ENCODE measurements around the gene PLXNA1. TPM values are rescaled to one million over a fixed set of nuclear protein-coding genes. Genes with fewer than 3 reads are reported as not detected.

The PLXNA1 gene
- total RNA-seq, 1 donor from 2014 or later, result 63.3 TPM

DNA sequence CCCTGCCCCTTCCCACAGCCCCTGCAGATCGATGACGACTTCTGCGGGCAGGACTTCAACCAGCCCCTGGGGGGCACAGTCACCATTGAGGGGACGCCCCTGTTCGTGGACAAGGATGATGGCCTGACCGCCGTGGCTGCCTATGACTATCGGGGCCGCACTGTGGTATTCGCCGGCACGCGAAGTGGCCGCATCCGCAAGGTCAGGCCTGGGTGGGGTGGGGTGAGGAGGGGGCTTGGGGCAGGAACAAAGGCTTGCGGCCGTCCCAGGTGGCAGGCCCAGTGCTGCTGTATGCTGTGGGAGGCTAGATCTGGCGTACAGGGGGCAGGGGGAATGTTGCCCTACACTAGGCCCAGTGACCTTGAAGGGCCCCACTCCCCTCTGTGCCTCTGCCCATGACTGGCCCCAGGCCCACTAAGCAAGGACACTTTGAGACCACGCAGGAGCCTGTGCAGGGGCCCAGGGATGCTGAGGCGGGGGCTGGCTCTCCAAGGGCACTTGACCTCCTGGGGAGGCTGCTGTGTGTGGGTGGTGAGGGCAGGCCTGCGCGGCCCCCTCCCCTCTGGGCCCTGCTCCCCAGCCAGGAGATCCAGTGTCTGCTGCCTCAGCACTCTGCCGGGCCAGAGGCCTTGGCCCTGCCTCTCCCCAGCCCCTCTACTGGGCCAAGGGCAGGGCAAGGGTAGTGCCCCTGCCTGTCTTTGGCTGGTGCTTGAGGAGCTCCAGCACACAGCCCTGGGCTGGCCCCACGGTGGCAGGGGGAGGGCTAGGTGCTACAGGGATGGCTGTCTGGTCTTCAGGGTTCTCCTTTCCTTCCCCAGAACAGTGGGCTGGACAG, 8.7 kb downstream of the PLXNA1 start:
- H3K4me3 Mint-ChIP-seq (ENCODE audit: unreplicated experiment), result no peak overlapping the region
- peaks cover 2% of the 10 kb centered on the region for H3K4me1 ChIP-seq (ENCODE audit: insufficient read depth, low read length)
- no peak overlapping the region for H3K27ac Mint-ChIP-seq (ENCODE audit: unreplicated experiment)
- no peaks in the 10 kb centered on the region for H3K9me3 ChIP-seq (ENCODE audit: insufficient read depth, low read depth, low read length)
- no peaks in the 10 kb centered on the region for H3K27me3 ChIP-seq (ENCODE audit: insufficient read depth, low read length)
- FAIRE-seq (no peak), DNase-seq (ENCODE audit: low read depth) (no peak)
- no peak overlapping the region for H3K9ac ChIP-seq (ENCODE audit: low read length)
- peaks cover 3% of the 10 kb centered on the region for H3K36me3 Mint-ChIP-seq (ENCODE audit: low read depth, unreplicated experiment)
- H3K36me3 ChIP-seq (ENCODE audit: insufficient read depth, low read length), result no peaks in the 10 kb centered on the region
- no peak overlapping the region for H2AFZ ChIP-seq (ENCODE audit: low read depth, low read length)
- no peak overlapping the region for H3K27ac ChIP-seq (ENCODE audit: low read depth, low read length)
- H3K4me3 ChIP-seq (ENCODE audit: insufficient read depth, low read depth, low read length), result no peak overlapping the region
- peaks cover 100% of the 10 kb centered on the region for H3K79me2 ChIP-seq (ENCODE audit: insufficient read depth, low read length)
- TF ChIP-seq EZH2 (IDR thresholded peaks at IDR 0.05; ENCODE audit: insufficient read depth, low read length), result no peak
- TF ChIP-seq, protein P1, sequence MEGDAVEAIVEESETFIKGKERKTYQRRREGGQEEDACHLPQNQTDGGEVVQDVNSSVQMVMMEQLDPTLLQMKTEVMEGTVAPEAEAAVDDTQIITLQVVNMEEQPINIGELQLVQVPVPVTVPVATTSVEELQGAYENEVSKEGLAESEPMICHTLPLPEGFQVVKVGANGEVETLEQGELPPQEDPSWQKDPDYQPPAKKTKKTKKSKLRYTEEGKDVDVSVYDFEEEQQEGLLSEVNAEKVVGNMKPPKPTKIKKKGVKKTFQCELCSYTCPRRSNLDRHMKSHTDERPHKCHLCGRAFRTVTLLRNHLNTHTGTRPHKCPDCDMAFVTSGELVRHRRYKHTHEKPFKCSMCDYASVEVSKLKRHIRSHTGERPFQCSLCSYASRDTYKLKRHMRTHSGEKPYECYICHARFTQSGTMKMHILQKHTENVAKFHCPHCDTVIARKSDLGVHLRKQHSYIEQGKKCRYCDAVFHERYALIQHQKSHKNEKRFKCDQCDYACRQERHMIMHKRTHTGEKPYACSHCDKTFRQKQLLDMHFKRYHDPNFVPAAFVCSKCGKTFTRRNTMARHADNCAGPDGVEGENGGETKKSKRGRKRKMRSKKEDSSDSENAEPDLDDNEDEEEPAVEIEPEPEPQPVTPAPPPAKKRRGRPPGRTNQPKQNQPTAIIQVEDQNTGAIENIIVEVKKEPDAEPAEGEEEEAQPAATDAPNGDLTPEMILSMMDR (IDR thresholded peaks at IDR 0.05; ENCODE audit: insufficient read depth, low read depth, low read length), result no peak
- no peaks in the 10 kb centered on the region for H3K27me3 Mint-ChIP-seq (ENCODE audit: low read depth, unreplicated experiment)
- H3K4me1 Mint-ChIP-seq (ENCODE audit: low read depth, unreplicated experiment), result no peaks in the 10 kb centered on the region
- no peaks in the 10 kb centered on the region for H3K9me3 Mint-ChIP-seq (ENCODE audit: unreplicated experiment)
- no peak overlapping the region for H3K4me2 ChIP-seq (ENCODE audit: low read length)
- peaks cover 99% of the 10 kb centered on the region for H4K20me1 ChIP-seq (ENCODE audit: insufficient read depth, low read length)

- H3K4me1 Mint-ChIP-seq (ENCODE audit: low read depth, unreplicated experiment), result no peaks in the 10 kb centered on the region
- H3K36me3 Mint-ChIP-seq (ENCODE audit: low read depth, unreplicated experiment), result peaks cover 3% of the 10 kb centered on the region
- Histone ChIP-seq H3K27ac (ENCODE audit: low read depth, low read length) (no peak overlapping the region), H3K4me2 (ENCODE audit: low read length) (no peak overlapping the region), H3K9ac (ENCODE audit: low read length) (no peak overlapping the region), H3K4me3 (ENCODE audit: insufficient read depth, low read depth, low read length) (no peak overlapping the region), H3K79me2 (ENCODE audit: insufficient read depth, low read length) (peaks cover 100% of the 10 kb centered on the region), H3K36me3 (ENCODE audit: insufficient read depth, low read length) (no peaks in the 10 kb centered on the region), H3K9me3 (ENCODE audit: insufficient read depth, low read depth, low read length) (no peaks in the 10 kb centered on the region), H3K27me3 (ENCODE audit: insufficient read depth, low read length) (no peaks in the 10 kb centered on the region), H4K20me1 (ENCODE audit: insufficient read depth, low read length) (peaks cover 99% of the 10 kb centered on the region), H3K4me1 (ENCODE audit: insufficient read depth, low read length) (peaks cover 4% of the 10 kb centered on the region), H2AFZ (ENCODE audit: low read depth, low read length) (no peak overlapping the region)
- H3K9me3 Mint-ChIP-seq (ENCODE audit: unreplicated experiment), result no peaks in the 10 kb centered on the region
- FAIRE-seq (no peak), DNase-seq (ENCODE audit: low read depth) (no peak)
- no peaks in the 10 kb centered on the region for H3K27me3 Mint-ChIP-seq (ENCODE audit: low read depth, unreplicated experiment)
- TF ChIP-seq, protein P1 (IDR thresholded peaks at IDR 0.05; ENCODE audit: insufficient read depth, low read depth, low read length), result no peak
- TF ChIP-seq EZH2 (IDR thresholded peaks at IDR 0.05; ENCODE audit: insufficient read depth, low read length), result no peak
- H3K4me3 Mint-ChIP-seq (ENCODE audit: unreplicated experiment), result no peak overlapping the region
- no peak overlapping the region for H3K27ac Mint-ChIP-seq (ENCODE audit: unreplicated experiment)
Observed at GRCh38 chr3:126992216-126992615, 9.3 kb downstream of the PLXNA1 start.

DNA sequence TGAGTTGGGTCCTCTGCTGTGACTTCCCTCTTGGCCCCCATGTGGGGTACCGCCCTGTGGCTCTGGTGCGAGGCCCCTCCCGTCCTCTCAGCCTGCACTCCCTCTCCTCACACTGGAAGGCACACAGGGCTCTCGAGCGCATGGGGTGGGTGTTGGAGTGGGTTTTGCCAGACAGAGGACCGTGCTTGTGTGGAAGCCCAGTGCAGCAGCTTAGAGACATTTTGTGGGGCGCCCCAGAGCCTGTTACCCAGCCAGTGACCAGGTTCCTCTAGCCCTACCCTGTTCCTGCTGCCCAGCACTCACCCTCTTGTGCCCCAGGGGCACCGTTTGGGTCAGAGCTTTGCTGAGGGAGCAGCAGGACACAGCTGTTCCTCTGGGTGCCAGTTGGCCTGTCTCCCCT, 9.9 kb downstream of the PLXNA1 start:
- Histone ChIP-seq H3K9ac (ENCODE audit: low read length) (no peak overlapping the region), H3K36me3 (ENCODE audit: insufficient read depth, low read length) (no peaks in the 10 kb centered on the region), H4K20me1 (ENCODE audit: insufficient read depth, low read length) (peaks cover 99% of the 10 kb centered on the region), H3K4me2 (ENCODE audit: low read length) (no peak overlapping the region), H3K4me1 (ENCODE audit: insufficient read depth, low read length) (peaks cover 4% of the 10 kb centered on the region), H3K27ac (ENCODE audit: low read depth, low read length) (no peak overlapping the region), H3K79me2 (ENCODE audit: insufficient read depth, low read length) (peaks cover 100% of the 10 kb centered on the region), H3K27me3 (ENCODE audit: insufficient read depth, low read length) (no peaks in the 10 kb centered on the region), H3K9me3 (ENCODE audit: insufficient read depth, low read depth, low read length) (no peaks in the 10 kb centered on the region), H3K4me3 (ENCODE audit: insufficient read depth, low read depth, low read length) (no peak overlapping the region), H2AFZ (ENCODE audit: low read depth, low read length) (no peak overlapping the region)
- Mint-ChIP-seq H3K4me1 (ENCODE audit: low read depth, unreplicated experiment) (no peaks in the 10 kb centered on the region), H3K27ac (ENCODE audit: unreplicated experiment) (no peak overlapping the region), H3K9me3 (ENCODE audit: unreplicated experiment) (no peaks in the 10 kb centered on the region), H3K36me3 (ENCODE audit: low read depth, unreplicated experiment) (peaks cover 3% of the 10 kb centered on the region), H3K4me3 (ENCODE audit: unreplicated experiment) (no peak overlapping the region), H3K27me3 (ENCODE audit: low read depth, unreplicated experiment) (no peaks in the 10 kb centered on the region)
- DNase-seq (ENCODE audit: low read depth) (no peak), FAIRE-seq (no peak)
- TF ChIP-seq, protein P1 (IDR thresholded peaks at IDR 0.05; ENCODE audit: insufficient read depth, low read depth, low read length), result no peak

Data from astrocyte (in vitro differentiated cells and primary cell).